Urinary bladder (tissue), 4 donors: ENCODE data around the gene GIT2. TPM values are rescaled to one million over a fixed set of nuclear protein-coding genes. Genes with fewer than 3 reads are reported as not detected.

Experiments
- DNase-seq: peaks from one replicate; pipeline ENCODE4 v3.0.0-alpha.2; 2015; ENCODE audit errors: extremely low spot score
- H3K27ac ChIP-seq: one replicate; pipeline ENCODE4 v1.5.1; 2013; ENCODE audit warnings: low read depth, mild to moderate bottlenecking, moderate library complexity
- H3K36me3 ChIP-seq: one replicate; pipeline ENCODE4 v1.6.1; 2013; ENCODE audit warnings: mild to moderate bottlenecking, moderate library complexity; ENCODE audit not compliant: insufficient read depth
- H3K4me1 ChIP-seq: one replicate; pipeline ENCODE4 v1.6.1; 2013; ENCODE audit warnings: mild to moderate bottlenecking, moderate library complexity; ENCODE audit not compliant: insufficient read depth
- H3K4me3 ChIP-seq: one replicate; pipeline ENCODE4 v1.5.1; 2013; ENCODE audit warnings: low read depth, low read length
- WGBS: extraction: QIAGEN DNeasy Blood & Tissue Kit; methylation state at CpG from one replicate; pipeline ENCODE4 v1.1.7; 2013; 5-methylcytosine and 5-hydroxymethylcytosine counted together
- polyA plus RNA-seq: library from polyadenylated mRNA; stranded (reverse); fragments of 200-250 nt; gene quantifications from one replicate; pipeline ENCODE4 v1.2.3, GENCODE V29; 2013
- total RNA-seq: library from RNA; depleted of rRNA; stranded (reverse); fragments of >200 nt; gene quantifications from one replicate; pipeline ENCODE4 v1.2.3, GENCODE V29; 2014
- donor health status: healthy with polysubstance abuse.
- donor health status: healthy.

The GIT2 gene
- total and polyA plus RNA-seq, 2 donors = 23.0 to 66.0 TPM

- no peak overlapping the region for H3K27ac ChIP-seq
- 95% methylated on average over 8 of the region's 8 CpGs for WGBS
- H3K4me3 ChIP-seq = no peak overlapping the region
- no peak for DNase-seq
- H3K36me3 ChIP-seq = peaks cover 9% of the 10 kb centered on the region
- no peaks in the 10 kb centered on the region for H3K4me1 ChIP-seq
These were observed 12.6 kb downstream of the GIT2 start for GRCh38 chr12:109983432-109984142.

GRCh38 chr12:109982210-109982609 is 14.0 kb downstream of the GIT2 start:
- no peak for DNase-seq
- H3K27ac ChIP-seq = no peak overlapping the region
- H3K36me3 ChIP-seq = peaks cover 9% of the 10 kb centered on the region
- no peak overlapping the region for H3K4me3 ChIP-seq
- no peaks in the 10 kb centered on the region for H3K4me1 ChIP-seq

GRCh38 chr12:109981311-109981710 is 14.9 kb downstream of the GIT2 start:
- peaks cover 9% of the 10 kb centered on the region for H3K36me3 ChIP-seq
- H3K27ac ChIP-seq = no peak overlapping the region
- no peak for DNase-seq
- H3K4me1 ChIP-seq = no peaks in the 10 kb centered on the region
- H3K4me3 ChIP-seq = no peak overlapping the region
- 95% methylated on average over 5 of the region's 5 CpGs for WGBS

- DNase-seq = no peak
- H3K4me1 ChIP-seq = no peaks in the 10 kb centered on the region
- no peak overlapping the region for H3K27ac ChIP-seq
- WGBS = 97% methylated on average over 4 of the region's 4 CpGs
- peaks cover 11% of the 10 kb centered on the region for H3K36me3 ChIP-seq
- no peak overlapping the region for H3K4me3 ChIP-seq
These were observed 23.3 kb downstream of the GIT2 start for GRCh38 chr12:109972821-109973220.

GRCh38 chr12:109968801-109969200 is 27.4 kb downstream of the GIT2 start:
- Histone ChIP-seq H3K36me3 (peaks cover 6% of the 10 kb centered on the region), H3K4me3 (no peak overlapping the region), H3K4me1 (no peaks in the 10 kb centered on the region), H3K27ac (no peak overlapping the region)
- no peak for DNase-seq
- WGBS = 96% methylated on average over 8 of the region's 8 CpGs

GRCh38 chr12:109968032-109968420 is 28.1 kb downstream of the GIT2 start:
- H3K4me3 ChIP-seq = no peak overlapping the region
- H3K4me1 ChIP-seq = no peaks in the 10 kb centered on the region
- H3K27ac ChIP-seq = no peak overlapping the region
- 88% methylated on average over 2 of the region's 2 CpGs for WGBS
- no peak for DNase-seq
- peaks cover 6% of the 10 kb centered on the region for H3K36me3 ChIP-seq

GRCh38 chr12:109967383-109968031 is 28.7 kb downstream of the GIT2 start:
- H3K4me1 ChIP-seq = no peaks in the 10 kb centered on the region
- peaks cover 4% of the 10 kb centered on the region for H3K36me3 ChIP-seq
- no peak overlapping the region for H3K4me3 ChIP-seq
- no peak overlapping the region for H3K27ac ChIP-seq
- DNase-seq = no peak
- 76% methylated on average over 8 of the region's 8 CpGs for WGBS

GRCh38 chr12:109966546-109966945 is 29.6 kb downstream of the GIT2 start:
- H3K27ac ChIP-seq = no peak overlapping the region
- H3K4me3 ChIP-seq = no peak overlapping the region
- no peak for DNase-seq
- H3K36me3 ChIP-seq = peaks cover 4% of the 10 kb centered on the region
- H3K4me1 ChIP-seq = no peaks in the 10 kb centered on the region
- 70% methylated on average over 4 of the region's 4 CpGs for WGBS

- Histone ChIP-seq H3K4me3 (no peak overlapping the region), H3K36me3 (no peaks in the 10 kb centered on the region), H3K27ac (no peak overlapping the region), H3K4me1 (no peaks in the 10 kb centered on the region)
- DNase-seq = no peak
- WGBS = 26% methylated on average over 4 of the region's 4 CpGs
These were observed 32.3 kb downstream of the GIT2 start for GRCh38 chr12:109963743-109964429.

GRCh38 chr12:109963330-109963729 is 32.8 kb downstream of the GIT2 start:
- Histone ChIP-seq H3K4me1 (no peaks in the 10 kb centered on the region), H3K27ac (no peak overlapping the region), H3K36me3 (no peaks in the 10 kb centered on the region), H3K4me3 (no peak overlapping the region)
- 85% methylated on average over 1 of the region's 1 CpG for WGBS
- DNase-seq = no peak

GRCh38 chr12:109962398-109962797 is 33.8 kb downstream of the GIT2 start:
- Histone ChIP-seq H3K4me1 (no peaks in the 10 kb centered on the region), H3K27ac (no peak overlapping the region), H3K4me3 (no peak overlapping the region), H3K36me3 (no peaks in the 10 kb centered on the region)
- WGBS = 73% methylated on average over 3 of the region's 3 CpGs
- no peak for DNase-seq

- 78% methylated on average over 6 of the region's 6 CpGs for whole genome bisulfite sequencing
- Histone ChIP-seq H3K4me1 (no peaks in the 10 kb centered on the region), H3K36me3 (no peaks in the 10 kb centered on the region), H3K4me3 (no peak overlapping the region), H3K27ac (no peak overlapping the region)
- no peak for DNase-seq
These were observed 34.6 kb downstream of the GIT2 start for GRCh38 chr12:109961612-109962011.

GRCh38 chr12:109961201-109961600 is 35.0 kb downstream of the GIT2 start:
- DNase-seq = no peak
- WGBS = 70% methylated on average over 14 of the region's 14 CpGs
- H3K36me3 ChIP-seq = no peaks in the 10 kb centered on the region
- no peaks in the 10 kb centered on the region for H3K4me1 ChIP-seq
- H3K27ac ChIP-seq = no peak overlapping the region
- H3K4me3 ChIP-seq = no peak overlapping the region
